Islet of Langerhans (tissue), 1 donor: Measurements from ENCODE around the gene SERTAD3.
"Not testable (repeated sequence)": the region's sequence is repeated elsewhere in the genome, so short reads cannot be mapped to it uniquely, and the experiment has no call there.

Experiments
- FAIRE-seq: peaks from one replicate; lab custom pipeline; 2011; peaks lifted over from hg19 to GRCh38; lab: Jason Lieb, UNC

Gene SERTAD3

DNA sequence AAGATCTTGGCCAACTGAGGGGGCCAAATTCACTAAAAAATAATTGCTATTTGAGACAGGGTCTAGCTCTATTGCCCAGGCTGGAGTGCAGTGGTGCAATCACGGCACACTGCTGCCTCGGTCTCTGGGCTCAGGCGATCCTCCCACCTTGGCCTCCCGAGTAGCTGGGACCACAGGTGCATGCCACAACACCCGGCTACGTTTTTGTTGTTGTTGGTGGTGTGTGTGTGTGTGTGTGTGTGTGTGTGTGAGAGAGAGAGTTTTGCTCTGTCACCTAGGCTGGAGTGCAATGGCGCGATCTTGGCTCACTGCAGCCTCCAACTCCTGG lies 35.6 kb downstream of the SERTAD3 start:
- FAIRE-seq = not testable (repeated sequence)

- FAIRE-seq = no peak
Observed at GRCh38 chr19:40407714-40408597, 36.2 kb downstream of the SERTAD3 start.

- no peak for FAIRE-seq
Observed at GRCh38 chr19:40403262-40403984, 40.7 kb downstream of the SERTAD3 start.

GRCh38 chr19:40400559-40400958 lies 43.6 kb downstream of the SERTAD3 start:
- FAIRE-seq = no peak

DNA sequence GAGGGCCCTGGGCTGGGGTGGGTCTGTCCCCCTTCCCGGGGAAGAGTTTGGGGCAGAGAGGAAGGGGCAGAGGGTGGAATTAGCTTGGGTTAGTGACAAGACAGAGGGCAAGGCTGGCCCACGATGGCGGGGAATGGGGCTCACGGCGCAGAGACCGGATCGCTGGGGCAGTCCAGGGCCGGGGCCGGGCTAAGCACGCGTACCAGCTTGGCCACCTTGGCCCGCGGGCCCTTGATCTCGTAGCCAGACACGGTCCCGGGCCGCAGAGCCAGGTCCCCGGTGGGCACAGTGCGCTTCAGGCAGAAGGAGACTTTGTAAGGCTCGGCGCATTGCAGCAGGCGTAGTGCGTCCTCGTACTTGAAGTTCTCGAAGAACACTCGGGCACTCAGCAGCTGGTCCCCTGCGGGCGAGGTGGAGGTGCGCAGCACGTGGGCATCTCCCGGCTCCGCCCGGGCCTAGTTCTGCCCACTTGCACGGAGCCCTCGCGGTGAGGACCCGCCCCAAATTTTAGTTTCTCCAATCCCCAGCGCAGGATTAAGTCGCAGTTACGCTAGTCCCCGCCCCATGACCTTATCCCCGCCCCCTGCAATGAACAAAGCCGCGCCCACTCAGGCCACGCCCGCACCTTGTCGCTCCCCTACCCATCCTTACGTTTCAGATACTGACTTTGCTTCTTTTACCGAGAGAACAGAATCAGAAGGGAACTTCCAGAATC lies 45.6 kb downstream of the SERTAD3 start:
- FAIRE-seq = no peak

GRCh38 chr19:40397568-40397906 lies 46.6 kb downstream of the SERTAD3 start:
- no peak for FAIRE-seq

GRCh38 chr19:40396886-40397567 lies 47.1 kb downstream of the SERTAD3 start:
- no peak for FAIRE-seq

- no peak for FAIRE-seq
Observed at GRCh38 chr19:40395956-40396355, 48.2 kb downstream of the SERTAD3 start.

DNA sequence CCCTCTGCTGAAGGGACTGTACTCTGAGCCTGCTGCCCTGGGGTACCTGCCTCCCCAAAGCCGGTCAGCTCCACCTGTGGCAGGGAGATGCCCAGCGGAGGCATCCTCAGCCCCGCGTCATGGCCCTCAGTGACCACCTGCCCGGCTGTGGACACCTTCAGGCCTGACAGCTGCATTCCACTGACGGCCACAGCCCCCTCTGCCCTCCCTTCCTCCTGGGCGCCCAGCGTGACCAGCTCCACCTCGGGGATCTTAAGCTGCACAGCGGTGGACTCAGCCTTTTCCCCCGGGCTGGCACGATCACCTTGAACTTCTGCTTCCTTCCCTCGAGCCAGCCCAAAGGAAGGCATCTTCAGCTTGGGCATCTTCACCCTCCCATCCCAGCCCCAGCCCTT lies 49.3 kb downstream of the SERTAD3 start:
- FAIRE-seq = no peak

GRCh38 chr19:40393894-40394815 lies 50.0 kb downstream of the SERTAD3 start:
- FAIRE-seq = no peak

- no peak for FAIRE-seq
Observed at GRCh38 chr19:40392894-40393517, 51.1 kb downstream of the SERTAD3 start.

GRCh38 chr19:40392123-40392522 lies 52.0 kb downstream of the SERTAD3 start:
- no peak for FAIRE-seq
